Medulla oblongata (tissue), 1 donor: ENCODE results near the gene KLC3.

Experiments
- DNase-seq: peaks from one replicate; pipeline ENCODE4 v3.0.0-alpha.2; 2015; ENCODE audit errors: extremely low spot score

Gene KLC3

DNA sequence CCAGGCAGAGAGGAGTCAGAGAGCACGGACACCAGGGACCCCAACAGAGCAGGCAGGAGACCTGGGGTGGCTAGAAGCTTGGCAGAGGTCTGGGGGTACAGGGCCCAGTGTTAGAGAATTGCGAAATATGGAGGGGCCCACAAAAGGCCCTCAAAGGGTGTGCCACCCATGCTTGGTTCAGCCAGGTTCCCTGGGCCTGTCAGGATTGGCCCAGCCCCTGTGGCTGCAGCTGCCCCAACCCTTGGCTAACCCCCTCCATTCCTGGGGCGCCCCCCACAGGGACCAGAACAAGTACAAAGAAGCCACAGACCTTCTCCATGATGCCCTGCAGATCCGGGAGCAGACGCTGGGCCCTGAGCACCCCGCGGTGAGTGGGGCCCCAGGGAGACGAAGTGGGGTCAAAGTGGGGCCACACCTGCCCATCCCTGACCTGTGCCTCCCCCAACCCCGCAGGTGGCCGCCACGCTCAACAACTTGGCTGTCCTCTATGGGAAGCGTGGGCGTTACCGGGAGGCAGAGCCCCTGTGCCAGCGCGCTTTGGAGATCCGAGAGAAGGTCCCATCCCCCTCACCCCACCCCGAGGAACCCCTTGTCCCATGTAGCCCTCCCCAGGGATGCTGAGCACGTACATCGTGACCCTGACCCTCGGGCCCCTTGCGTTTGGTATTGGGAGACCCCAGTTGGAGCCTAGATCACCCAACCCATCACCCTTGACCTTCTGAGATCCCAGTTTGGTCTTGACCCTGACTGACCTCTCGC is 8.0 kb downstream of the KLC3 start:
- DNase-seq = no peak

DNA sequence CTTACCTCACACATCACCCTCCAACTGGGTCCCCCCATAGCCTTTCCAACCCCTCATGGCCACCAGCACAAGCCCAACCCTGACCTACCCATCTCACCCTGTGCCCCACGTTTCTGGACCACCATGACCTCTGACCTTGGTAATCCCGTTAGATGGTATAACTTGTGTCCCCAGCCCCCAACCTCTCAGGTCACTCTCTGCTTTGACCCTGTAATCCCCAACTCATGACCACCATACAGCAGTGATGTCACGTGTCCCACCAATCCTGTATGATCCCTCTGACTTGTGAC is 8.5 kb downstream of the KLC3 start:
- no peak for DNase-seq

GRCh38 chr19:45349430-45349941 is 8.9 kb downstream of the KLC3 start:
- DNase-seq = no peak

- no peak for DNase-seq
Measured at GRCh38 chr19:45350477-45351058, 10.0 kb downstream of the KLC3 start.

- no peak for DNase-seq
Measured at GRCh38 chr19:45351401-45351952, 10.9 kb downstream of the KLC3 start.

DNA sequence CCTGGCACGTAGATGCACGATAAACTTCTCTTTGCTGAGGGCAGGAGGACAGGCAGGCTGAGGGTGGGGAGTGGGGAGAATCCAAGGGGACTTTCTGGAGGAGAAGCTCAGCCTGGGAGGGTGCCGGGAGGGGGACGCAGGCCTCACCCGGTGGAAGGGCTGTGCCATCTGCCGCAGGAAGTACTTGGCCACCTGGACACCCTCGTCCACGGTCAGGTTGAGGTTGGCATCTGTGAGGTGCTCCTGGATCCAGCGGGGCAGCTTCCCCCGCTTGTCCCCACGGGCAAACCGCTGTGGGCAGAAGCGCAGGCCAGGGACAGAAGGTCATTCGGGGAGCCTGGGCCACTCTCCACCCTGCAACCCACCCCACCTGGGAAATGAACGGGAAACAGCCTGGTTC is 11.5 kb downstream of the KLC3 start:
- DNase-seq = no peak

- DNase-seq = no peak
Measured at GRCh38 chr19:45352471-45352870, 11.9 kb downstream of the KLC3 start.

- DNase-seq = no peak
Measured at GRCh38 chr19:45352914-45353796, 12.6 kb downstream of the KLC3 start.

DNA sequence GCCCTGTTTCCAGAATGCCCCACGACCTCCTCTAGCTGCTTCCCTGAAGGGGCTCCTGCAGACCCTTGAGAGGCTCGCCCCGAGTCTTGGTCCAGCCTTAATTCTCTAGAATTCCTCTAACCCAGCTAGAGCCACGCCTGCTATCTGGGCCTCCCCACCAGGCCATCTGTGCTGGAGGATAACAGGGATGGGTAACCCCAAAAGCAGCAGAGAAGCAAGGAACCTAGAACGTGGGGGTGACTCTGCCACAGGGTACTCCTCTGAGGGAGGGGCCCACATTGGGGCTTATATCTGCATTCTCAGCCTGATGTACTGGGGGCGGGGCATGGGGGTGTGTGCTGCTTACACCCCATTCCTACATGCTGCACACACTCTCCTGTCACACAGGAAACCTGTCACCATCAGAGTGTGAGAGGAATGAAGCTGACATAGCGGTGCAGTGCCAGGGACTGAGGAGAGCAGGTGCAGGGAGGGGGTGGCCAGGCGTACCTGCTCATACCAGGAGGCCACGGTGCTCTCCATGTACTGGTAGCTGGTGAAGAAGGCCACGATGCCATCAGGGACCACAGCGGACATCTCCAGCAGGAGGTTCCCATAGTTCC is 13.8 kb downstream of the KLC3 start:
- DNase-seq = no peak

DNA sequence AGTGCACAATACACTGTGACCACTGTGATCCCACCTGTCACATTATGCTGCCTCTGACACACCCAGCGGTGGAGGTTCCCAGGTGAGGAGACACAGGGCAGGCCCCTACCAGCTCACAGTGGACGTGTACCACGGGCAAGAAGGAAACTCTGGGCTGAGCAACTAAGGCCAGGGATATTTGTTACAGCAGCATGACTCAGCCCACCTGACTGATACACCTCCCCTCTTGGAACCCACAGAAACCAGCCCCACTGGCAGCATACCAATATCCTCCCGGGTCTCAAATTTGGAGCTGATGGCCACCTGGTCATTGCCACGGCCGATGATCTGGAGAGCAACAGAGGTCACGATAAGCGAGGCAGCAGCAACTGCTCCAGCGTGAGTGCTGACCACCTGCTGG is 14.9 kb downstream of the KLC3 start:
- no peak for DNase-seq

DNA sequence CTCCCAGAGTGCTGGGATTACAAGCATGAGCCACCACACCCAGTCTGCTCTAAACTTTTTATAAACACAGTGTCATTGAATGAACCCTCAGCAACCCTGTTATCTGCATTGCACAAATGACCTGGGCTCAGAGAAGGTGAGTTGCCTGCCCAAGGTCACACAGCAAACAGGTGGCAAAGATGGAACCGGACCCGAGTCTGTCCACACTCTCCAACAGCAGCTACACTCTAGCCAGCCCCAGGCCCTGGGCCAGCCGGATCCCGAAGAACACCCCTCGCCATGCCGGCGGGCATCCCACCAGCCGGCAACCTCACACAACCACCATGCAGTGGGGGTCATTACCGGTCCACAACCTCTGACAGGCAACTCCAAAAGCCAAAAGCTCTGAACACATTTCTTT is 15.4 kb downstream of the KLC3 start:
- no peak for DNase-seq

- DNase-seq = no peak
Measured at GRCh38 chr19:45356760-45357444, 16.4 kb downstream of the KLC3 start.

- no peak for DNase-seq
Measured at GRCh38 chr19:45357445-45357783, 16.9 kb downstream of the KLC3 start.

- DNase-seq = no peak
Measured at GRCh38 chr19:45358213-45358792, 17.8 kb downstream of the KLC3 start.

- DNase-seq = no peak
Measured at GRCh38 chr19:45361608-45362007, 21.1 kb downstream of the KLC3 start.

- no peak for DNase-seq
Measured at GRCh38 chr19:45362291-45362690, 21.7 kb downstream of the KLC3 start.

GRCh38 chr19:45363861-45364459 is 23.4 kb downstream of the KLC3 start:
- DNase-seq = no peak

- DNase-seq = no peak
Measured at GRCh38 chr19:45364696-45365095, 24.1 kb downstream of the KLC3 start.

DNA sequence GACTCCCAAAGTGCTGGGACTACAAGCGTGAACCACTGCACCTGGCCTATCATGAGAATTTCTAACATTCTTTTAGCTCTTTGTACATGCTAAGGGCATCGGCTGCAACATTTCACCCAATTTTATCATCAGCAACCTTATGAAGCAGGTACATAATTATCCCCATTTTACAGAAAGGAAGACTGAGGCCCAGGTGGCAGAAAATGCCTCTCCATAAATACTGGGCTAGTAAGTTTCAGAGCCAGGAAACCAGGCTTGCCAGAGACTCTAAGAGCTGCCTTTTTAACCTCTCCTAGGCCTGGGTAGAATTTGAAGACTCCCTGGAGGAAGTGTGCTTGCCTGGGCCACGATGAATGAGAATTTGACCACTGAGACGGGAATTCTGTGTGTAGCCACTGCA is 27.6 kb downstream of the KLC3 start:
- no peak for DNase-seq

DNA sequence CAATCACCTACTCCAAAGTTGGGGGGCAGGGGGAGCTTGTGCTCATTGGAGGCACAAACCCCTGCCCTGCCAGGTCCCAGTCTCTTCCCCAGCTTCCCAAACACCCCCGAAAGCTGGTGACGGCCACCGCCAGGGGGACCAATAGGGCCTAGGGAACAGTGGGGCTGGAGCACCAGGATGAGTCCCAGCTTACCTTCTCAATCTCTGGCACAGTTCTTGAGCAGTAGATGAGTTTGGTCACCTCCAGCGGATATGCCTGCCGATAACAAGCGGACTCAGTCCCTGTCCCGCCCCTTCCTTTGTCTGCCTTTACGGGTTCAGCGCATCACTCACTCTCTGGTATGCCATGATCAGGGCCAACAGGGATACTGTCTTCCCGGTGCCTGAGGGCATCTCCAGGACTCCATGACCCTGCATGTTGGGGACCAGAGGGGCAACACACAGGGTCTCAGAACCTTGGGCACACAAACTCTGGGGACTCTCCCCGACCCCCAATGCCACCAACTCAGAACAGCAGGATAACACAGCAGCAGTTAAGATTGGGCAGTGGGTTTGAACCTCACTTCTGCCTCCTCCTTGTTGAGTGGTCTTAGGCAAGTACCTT is 28.3 kb downstream of the KLC3 start:
- DNase-seq = no peak
